Hippocampal formation (tissue), 2 donors: ENCODE data around the gene TAAR6.
"Not testable (repeated sequence)": the region's sequence is repeated elsewhere in the genome, so short reads cannot be mapped to it uniquely, and the experiment has no call there.

Source experiments
- DNase-seq, 2 donors: peaks; one replicate each; lab custom pipeline; 2025; lab: John Stamatoyannopoulos, UW

The TAAR6 gene

GRCh38 chr6:132590362-132590761, 20.2 kb downstream of the TAAR6 start:
- DNase-seq, result no peak

DNA sequence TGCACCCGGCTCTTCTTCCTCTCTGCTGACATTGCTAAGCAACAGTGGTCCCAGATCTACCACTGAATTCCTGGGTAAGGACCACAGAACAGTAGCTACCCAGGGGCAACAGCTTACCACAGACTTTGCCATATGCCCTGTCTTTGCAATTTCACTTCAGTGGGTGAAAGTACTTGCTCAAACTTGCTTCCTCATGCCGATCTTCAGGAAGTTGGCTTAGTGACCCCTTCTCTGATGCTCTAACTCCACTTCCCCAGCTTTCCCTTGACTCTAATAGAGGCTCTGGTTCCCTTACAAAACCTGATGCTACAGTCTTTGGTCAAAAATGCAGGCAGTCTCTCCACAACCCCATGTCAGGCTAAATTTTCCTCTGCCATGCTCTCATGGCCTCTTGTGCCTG, 22.7 kb downstream of the TAAR6 start:
- no peak for DNase-seq

DNA sequence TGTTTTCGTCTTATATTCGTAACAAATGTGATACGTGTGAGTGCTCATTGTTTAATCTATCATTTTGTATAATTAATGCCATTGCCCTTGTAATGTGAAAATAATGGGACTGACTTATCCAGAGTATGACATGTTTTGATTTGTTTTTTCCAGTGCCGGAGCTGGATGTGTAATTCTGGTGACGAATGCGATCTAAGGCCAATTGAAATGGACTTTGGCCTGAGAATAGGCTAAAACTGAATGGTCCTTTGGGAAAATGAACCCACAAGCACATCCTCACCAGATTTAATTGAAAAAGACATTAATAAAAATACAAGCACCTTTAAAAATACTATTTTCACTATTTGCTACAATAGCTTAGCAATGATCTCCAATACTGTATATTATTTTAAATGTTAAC, 26.1 kb downstream of the TAAR6 start:
- DNase-seq, result no peak

- no peak for DNase-seq
Measured at GRCh38 chr6:132598473-132598872, 28.4 kb downstream of the TAAR6 start.

DNA sequence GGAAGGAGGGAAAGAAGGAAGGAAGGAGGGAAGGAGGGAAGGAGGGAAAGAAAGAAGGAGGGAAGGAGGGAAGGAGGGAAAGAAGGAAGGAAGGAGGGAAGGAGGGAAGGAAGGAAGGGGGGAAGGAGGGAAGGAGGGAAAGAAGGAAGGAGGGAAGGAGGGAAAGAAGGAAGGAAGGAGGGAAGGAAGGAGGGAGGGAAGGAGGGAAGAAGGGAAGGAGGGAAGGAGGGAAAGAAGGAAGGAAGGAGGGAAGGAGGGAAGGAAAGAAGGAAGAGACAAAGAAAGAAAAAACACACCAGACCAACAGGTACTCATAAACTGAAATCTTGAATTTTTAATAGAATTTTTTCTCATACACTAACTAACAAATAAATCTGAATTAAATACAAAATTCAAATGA, 30.8 kb downstream of the TAAR6 start:
- DNase-seq, result not testable (repeated sequence)

DNA sequence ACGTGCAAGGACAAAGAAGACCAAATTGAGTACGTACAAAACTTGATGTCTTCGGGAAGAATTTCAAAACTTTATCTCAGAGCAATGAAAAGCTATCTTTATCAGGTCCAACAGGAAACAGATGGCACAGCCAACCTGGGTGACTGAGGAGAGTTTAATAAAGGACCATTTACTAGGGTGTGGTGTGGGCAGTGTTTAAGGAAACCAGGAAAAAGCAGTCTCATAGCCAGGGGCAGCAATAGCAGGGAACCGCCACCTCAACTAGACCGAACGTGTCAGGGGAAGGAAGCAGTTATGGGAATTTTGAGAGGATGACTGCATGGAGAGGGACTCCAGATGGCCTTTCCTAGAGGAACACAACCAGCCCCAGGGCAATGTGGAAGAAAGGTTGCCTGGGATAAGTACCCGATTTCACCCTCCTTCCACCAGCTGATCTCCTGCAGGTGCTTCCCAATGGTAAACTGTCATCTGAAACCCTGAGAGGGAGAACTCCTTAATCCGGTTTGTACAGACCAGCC, 34.6 kb downstream of the TAAR6 start:
- DNase-seq, result no peak

GRCh38 chr6:132607544-132608233, 37.6 kb downstream of the TAAR6 start:
- no peak for DNase-seq

DNA sequence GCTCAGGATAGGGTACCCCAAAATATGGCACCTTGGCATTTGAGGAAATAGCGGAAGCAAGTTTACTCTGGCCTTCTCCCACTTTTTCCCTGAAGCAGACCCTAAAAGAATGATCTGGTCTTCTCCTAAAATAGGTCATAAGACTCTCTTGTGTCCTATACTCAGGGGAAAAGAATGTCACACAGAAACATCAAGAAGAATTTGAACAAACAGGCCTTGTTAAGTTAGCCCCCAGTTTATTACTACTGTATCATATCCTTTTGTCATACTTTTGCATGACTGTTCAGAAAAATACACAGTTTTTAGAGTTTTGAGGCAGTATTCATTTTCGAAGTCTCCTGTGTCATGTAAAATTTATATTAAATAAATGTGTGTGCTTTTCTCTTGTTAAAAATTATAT, 41.5 kb downstream of the TAAR6 start:
- no peak for DNase-seq

DNA sequence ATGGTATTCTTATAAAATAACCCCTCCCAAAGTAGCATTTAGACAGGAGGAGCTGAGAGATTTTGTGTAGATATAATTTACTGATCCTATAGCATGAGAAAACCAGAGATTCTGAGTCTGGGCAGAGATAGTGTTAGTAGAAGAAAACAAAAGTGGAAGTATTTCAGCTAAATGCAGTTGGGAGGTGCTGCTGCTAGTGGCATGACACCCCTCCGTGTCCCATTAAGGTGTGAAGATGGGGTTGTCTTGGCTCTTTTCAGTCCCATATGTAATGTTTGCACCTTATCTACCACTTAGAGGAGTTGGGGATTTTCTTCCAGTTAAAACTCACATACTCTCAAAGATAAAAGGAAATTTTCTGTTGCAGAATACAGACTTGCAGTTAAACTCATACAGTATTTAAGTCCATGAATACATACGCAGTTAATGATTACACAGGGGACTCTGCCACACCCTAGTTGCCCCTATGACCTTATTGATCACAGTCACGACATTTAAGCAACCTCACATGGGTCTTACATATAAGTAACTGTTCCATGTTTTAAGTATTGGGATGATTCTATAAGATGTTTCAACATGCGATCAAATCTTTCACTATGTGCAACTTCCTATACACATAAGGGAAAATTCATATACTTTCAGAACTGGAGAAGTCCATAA, 42.5 kb downstream of the TAAR6 start:
- no peak for DNase-seq

DNA sequence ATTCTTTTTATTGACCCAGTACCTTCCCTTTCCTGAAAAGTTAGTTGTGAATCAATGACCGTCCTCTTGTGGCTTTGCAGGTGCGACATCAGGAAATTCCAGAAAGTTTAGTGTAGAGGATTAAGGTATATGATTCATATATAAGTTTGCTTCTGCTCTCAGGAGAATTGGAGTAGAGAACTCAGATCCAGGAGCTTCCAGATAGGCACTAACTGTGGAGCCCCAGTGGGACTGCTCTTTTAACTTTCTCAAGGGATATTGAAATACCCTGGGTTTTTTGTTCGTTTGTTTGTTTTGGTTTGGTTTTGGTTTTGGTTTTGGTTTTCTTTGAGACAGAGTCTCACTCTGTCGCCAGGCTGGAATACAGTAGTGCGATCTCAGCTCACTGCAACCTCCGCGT, 44.4 kb downstream of the TAAR6 start:
- DNase-seq, result no peak

GRCh38 chr6:132616677-132617076, 46.6 kb downstream of the TAAR6 start:
- no peak for DNase-seq
